Keratinocyte (primary cell): ENCODE data around the gene LHFPL3. TPM values are rescaled to one million over a fixed set of nuclear protein-coding genes. Genes with fewer than 3 reads are reported as not detected.

Experiments used
- DNase-seq: peaks from one replicate; pipeline ENCODE4 v3.0.0-alpha.2; 2011; ENCODE audit warnings: low read depth, missing footprints, low spot score
- FAIRE-seq: peaks from 2 replicates; lab custom pipeline; 2011; peaks lifted over from hg19 to GRCh38; lab: Jason Lieb, UNC
- H2AFZ ChIP-seq: 2 replicates; pipeline ENCODE4 v1.6.0; 2012; ENCODE audit warnings: low read length, control low read depth, inconsistent platforms; ENCODE audit not compliant: control insufficient read depth
- H3K27ac ChIP-seq: 2 replicates; pipeline ENCODE4 v1.5.1; 2011; ENCODE audit warnings: low read length; ENCODE audit not compliant: control insufficient read depth, insufficient read depth
- H3K27me3 ChIP-seq: 3 replicates; pipeline ENCODE4 v1.6.0; 2011; ENCODE audit warnings: low read length; ENCODE audit not compliant: control insufficient read depth, insufficient read depth; ENCODE audit errors: extremely low read depth
- H3K36me3 ChIP-seq, 2 experiments: 2 replicates in 1 of 2; 3 replicates in 1 of 2; pipeline ENCODE4 v1.5.1; 2011; ENCODE audit warnings: low read length in 2 of 2, mild to moderate bottlenecking in 1 of 2; ENCODE audit not compliant: control insufficient read depth in 2 of 2, insufficient read depth in 2 of 2; ENCODE audit errors: extremely low read depth in 1 of 2
- H3K4me1 ChIP-seq: 3 replicates; pipeline ENCODE4 v1.5.1; 2011; ENCODE audit warnings: low read length; ENCODE audit not compliant: control insufficient read depth, insufficient read depth; ENCODE audit errors: extremely low read depth
- H3K4me2 ChIP-seq: 3 replicates; pipeline ENCODE4 v1.6.0; 2011; ENCODE audit warnings: low read depth, low read length; ENCODE audit not compliant: control insufficient read depth, insufficient read depth; ENCODE audit errors: extremely low read depth
- H3K4me3 ChIP-seq, 3 experiments: fragments of 200-600 bp in 1 of 3; sonication (generic) in 1 of 3; 2 replicates in 2 of 3; 3 replicates in 1 of 3; pipeline ENCODE4 v1.5.1; 2011 to 2016; ENCODE audit warnings: low read length in 3 of 3, mild to moderate bottlenecking in 3 of 3, control low read depth in 2 of 3, inconsistent platforms in 1 of 3, low read depth in 1 of 3, mixed read lengths in 1 of 3, mixed run types in 1 of 3, moderate library complexity in 1 of 3; ENCODE audit not compliant: control insufficient read depth in 2 of 3, insufficient read depth in 2 of 3; ENCODE audit errors: extremely low read depth in 1 of 3
- H3K79me2 ChIP-seq: 2 replicates; pipeline ENCODE4 v1.6.0; 2012; ENCODE audit warnings: low read length; ENCODE audit not compliant: control insufficient read depth, insufficient read depth
- H3K9ac ChIP-seq: 3 replicates; pipeline ENCODE4 v1.6.0; 2011; ENCODE audit warnings: low read length; ENCODE audit not compliant: control insufficient read depth, insufficient read depth; ENCODE audit errors: extremely low read depth
- H3K9me1 ChIP-seq: 3 replicates; pipeline ENCODE4 v1.6.0; 2011; ENCODE audit warnings: low read length; ENCODE audit not compliant: control insufficient read depth, insufficient read depth; ENCODE audit errors: extremely low read depth
- H3K9me3 ChIP-seq: 2 replicates; pipeline ENCODE4 v1.5.1; 2012; ENCODE audit warnings: low read depth, low read length; ENCODE audit not compliant: control insufficient read depth
- H4K20me1 ChIP-seq: 3 replicates; pipeline ENCODE4 v1.6.0; 2011; ENCODE audit warnings: low read length; ENCODE audit not compliant: control insufficient read depth, insufficient read depth; ENCODE audit errors: extremely low read depth
- EZH2 ChIP-seq: IDR thresholded peaks from one replicate; pipeline ENCODE4 v1.6.1; 2012; ENCODE audit warnings: inconsistent platforms, mild to moderate bottlenecking, low read length, moderate library complexity
- dilution Hi-C: fragments of 300-500 bp; cut with MboI; formaldehyde crosslinking; loops from one replicate; pipeline ENCODE4 v1.7.0; 2020; ENCODE audit warnings: low sequenced_read_pairs; ENCODE audit not compliant: extremely low pct_ligation_motif_present
- polyA plus RNA-seq, 5 experiments: library from polyadenylated mRNA; depleted of rRNA in 3 of 5; stranded (reverse) in 3 of 5; stranded (forward) in 1 of 5; unstranded in 1 of 5; fragments of >200 nt; gene quantifications; 1 replicate in 1 of 5; 2 replicates in 3 of 5; 3 replicates in 1 of 5; pipeline versions ENCODE4 v1.2.1 to v1.2.3, GENCODE V29; 2011 to 2012; ENCODE audit warnings: missing spikeins in 2 of 5, low read depth in 1 of 5, low replicate concordance in 1 of 5
- TF ChIP-seq, protein P1 (sequence below), 3 experiments: IDR thresholded peaks in 1 of 3; conservative IDR thresholded peaks in 1 of 3; optimal IDR thresholded peaks in 1 of 3; 2 replicates in 2 of 3; 3 replicates in 1 of 3; pipeline versions ENCODE3 to v1.5.1; 2011; ENCODE audit warnings: low read length in 3 of 3, mild to moderate bottlenecking in 3 of 3, moderate library complexity in 2 of 3, control low read depth in 1 of 3, inconsistent platforms in 1 of 3; ENCODE audit not compliant: insufficient read depth in 2 of 3; ENCODE audit errors: extremely low read depth in 1 of 3

LHFPL3 gene
- polyA plus RNA-seq, 1 donor (not counting 4 experiments of a cell fraction or from before 2014, with no cell fraction given) = not detected

DNA sequence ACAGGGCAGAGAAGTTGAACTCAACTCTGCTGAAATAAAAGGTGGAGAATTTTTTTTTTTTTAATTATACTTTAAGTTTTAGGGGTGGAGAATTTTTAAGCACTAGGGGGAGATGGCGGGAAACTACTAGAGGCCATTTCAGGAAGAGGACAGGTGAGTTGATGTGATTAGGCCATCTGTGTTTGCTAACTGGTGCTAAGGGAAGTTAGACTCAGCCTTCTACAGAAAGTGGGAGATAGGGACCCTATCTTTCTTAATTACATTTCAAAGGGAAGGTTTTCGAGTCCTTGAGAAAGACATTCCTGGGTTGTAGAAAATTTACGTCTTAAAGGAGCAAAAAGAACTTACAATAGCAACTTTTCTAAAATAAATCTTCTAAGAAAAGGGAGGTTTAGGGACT is 124.8 kb downstream of the LHFPL3 start:
- dilution Hi-C loops = no loop called here
- FAIRE-seq = no peak

DNA sequence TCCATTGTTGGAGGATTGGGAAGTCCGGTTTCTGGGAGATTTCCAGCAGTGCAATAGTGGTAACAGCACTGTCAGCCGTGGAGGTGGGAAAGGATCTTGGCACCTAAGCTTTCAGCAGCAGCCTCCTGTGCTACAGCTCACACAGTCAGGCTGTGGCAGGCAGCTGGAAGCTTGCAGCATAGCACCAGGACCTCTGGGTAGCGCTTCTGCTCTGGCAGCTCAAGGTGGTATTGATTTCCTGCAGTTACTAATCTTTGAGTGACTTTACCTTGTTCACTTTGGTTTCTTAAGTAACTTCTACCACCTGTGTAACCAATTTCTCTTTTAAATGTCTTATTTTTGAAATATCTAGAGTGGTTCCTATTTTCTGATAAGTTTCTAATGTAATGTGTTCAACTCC is 130.5 kb downstream of the LHFPL3 start:
- Histone ChIP-seq H3K9me3 (no peaks in the 10 kb centered on the region), H3K27me3 (no peaks in the 10 kb centered on the region), H3K36me3 (no peaks in the 10 kb centered on the region), H3K9ac (no peak overlapping the region), H3K4me2 (no peak overlapping the region), H3K27ac (no peak overlapping the region), H4K20me1 (no peaks in the 10 kb centered on the region), H3K9me1 (no peaks in the 10 kb centered on the region), H3K4me3 (no peak overlapping the region), H3K4me1 (no peaks in the 10 kb centered on the region), H2AFZ (no peak overlapping the region), H3K79me2 (no peaks in the 10 kb centered on the region)
- no peak for FAIRE-seq
- no peak for DNase-seq
- no peak for TF ChIP-seq EZH2
- TF ChIP-seq, protein P1, sequence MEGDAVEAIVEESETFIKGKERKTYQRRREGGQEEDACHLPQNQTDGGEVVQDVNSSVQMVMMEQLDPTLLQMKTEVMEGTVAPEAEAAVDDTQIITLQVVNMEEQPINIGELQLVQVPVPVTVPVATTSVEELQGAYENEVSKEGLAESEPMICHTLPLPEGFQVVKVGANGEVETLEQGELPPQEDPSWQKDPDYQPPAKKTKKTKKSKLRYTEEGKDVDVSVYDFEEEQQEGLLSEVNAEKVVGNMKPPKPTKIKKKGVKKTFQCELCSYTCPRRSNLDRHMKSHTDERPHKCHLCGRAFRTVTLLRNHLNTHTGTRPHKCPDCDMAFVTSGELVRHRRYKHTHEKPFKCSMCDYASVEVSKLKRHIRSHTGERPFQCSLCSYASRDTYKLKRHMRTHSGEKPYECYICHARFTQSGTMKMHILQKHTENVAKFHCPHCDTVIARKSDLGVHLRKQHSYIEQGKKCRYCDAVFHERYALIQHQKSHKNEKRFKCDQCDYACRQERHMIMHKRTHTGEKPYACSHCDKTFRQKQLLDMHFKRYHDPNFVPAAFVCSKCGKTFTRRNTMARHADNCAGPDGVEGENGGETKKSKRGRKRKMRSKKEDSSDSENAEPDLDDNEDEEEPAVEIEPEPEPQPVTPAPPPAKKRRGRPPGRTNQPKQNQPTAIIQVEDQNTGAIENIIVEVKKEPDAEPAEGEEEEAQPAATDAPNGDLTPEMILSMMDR (optimal IDR thresholded peaks at IDR 0.05 in 1 of 3, IDR thresholded peaks at IDR 0.05 in 1 of 3, conservative IDR thresholded peaks at IDR 0.05 in 1 of 3; ENCODE audit: extremely low read depth in 1 of 3, insufficient read depth in 2 of 3, low read length in 3 of 3) = no peak
- dilution Hi-C loops = no loop called here

More for the DNA sequence above, 124.8 kb downstream of the LHFPL3 start:
- no peaks in the 10 kb centered on the region for H3K4me1 ChIP-seq
- H3K9me3 ChIP-seq = no peaks in the 10 kb centered on the region
- no peaks in the 10 kb centered on the region for H3K9me1 ChIP-seq
- TF ChIP-seq, protein P1 (optimal IDR thresholded peaks at IDR 0.05 in 1 of 3, IDR thresholded peaks at IDR 0.05 in 1 of 3, conservative IDR thresholded peaks at IDR 0.05 in 1 of 3; ENCODE audit: extremely low read depth in 1 of 3, insufficient read depth in 2 of 3, low read length in 3 of 3) = no peak
- no peak for TF ChIP-seq EZH2
- H3K79me2 ChIP-seq = no peaks in the 10 kb centered on the region
- H2AFZ ChIP-seq = no peak overlapping the region
- no peaks in the 10 kb centered on the region for H3K27me3 ChIP-seq
- H3K27ac ChIP-seq = no peak overlapping the region
- no peak for DNase-seq
- no peaks in the 10 kb centered on the region for H3K36me3 ChIP-seq
- H3K9ac ChIP-seq = no peak overlapping the region
- no peaks in the 10 kb centered on the region for H4K20me1 ChIP-seq
- no peak overlapping the region for H3K4me2 ChIP-seq
- no peak overlapping the region for H3K4me3 ChIP-seq
